SU-DHL-6 (cell line): Measurements from ENCODE around the gene MS4A3.

Source experiments
- H2AFZ ChIP-seq: fragments of 200-600 bp; sonication (generic); 2 replicates; pipeline ENCODE4 v1.6.1; 2014; ENCODE audit warnings: low read depth, mild to moderate bottlenecking, moderate library complexity, mixed read lengths, antibody characterized with exemption, low read length; ENCODE audit not compliant: severe bottlenecking
- H3F3A ChIP-seq: fragments of 200-600 bp; shearing (Covaris generic); 2 replicates; pipeline ENCODE4 v1.6.0; 2016; ENCODE audit warnings: antibody characterized with exemption, mild to moderate bottlenecking; ENCODE audit not compliant: insufficient read depth
- H3K27ac ChIP-seq: fragments of 200-600 bp; sonication (generic); 2 replicates; pipeline ENCODE4 v1.5.1; 2016; ENCODE audit warnings: low read depth, mild to moderate bottlenecking, low read length, moderate library complexity, mixed read lengths
- H3K27me3 ChIP-seq: fragments of 200-600 bp; sonication (generic), shearing (Covaris generic); 2 replicates; pipeline ENCODE4 v1.6.0; 2014; ENCODE audit warnings: mild to moderate bottlenecking, low read length
- H3K36me3 ChIP-seq: fragments of 200-600 bp; sonication (generic); 2 replicates; pipeline ENCODE4 v1.6.1; 2014; ENCODE audit warnings: mild to moderate bottlenecking, low read length, mixed read lengths
- H3K4me2 ChIP-seq: fragments of 300-600, 200-600 bp; shearing (Covaris generic), sonication (generic); 2 replicates; pipeline ENCODE4 v1.6.0; 2014; ENCODE audit warnings: low read length, low read depth, mild to moderate bottlenecking; ENCODE audit not compliant: poor library complexity, severe bottlenecking
- H3K4me3 ChIP-seq: fragments of 200-600 bp; sonication (generic); 2 replicates; pipeline ENCODE4 v1.5.1; 2014; ENCODE audit warnings: antibody characterized with exemption, low read length, mild to moderate bottlenecking, mixed read lengths; ENCODE audit not compliant: insufficient read depth, poor library complexity, severe bottlenecking
- H3K79me2 ChIP-seq: fragments of 200-600 bp; sonication (generic); 2 replicates; pipeline ENCODE4 v1.6.1; 2014; ENCODE audit warnings: mild to moderate bottlenecking, low read length, moderate library complexity; ENCODE audit not compliant: insufficient read depth
- H3K9ac ChIP-seq: fragments of 200-600 bp; sonication (generic); 2 replicates; pipeline ENCODE4 v1.7.0; 2014; ENCODE audit warnings: mild to moderate bottlenecking, low read length
- H3K9me2 ChIP-seq: fragments of 200-600 bp; sonication (generic); replicated peaks from 2 replicates; pipeline ENCODE4 v1.6.1; 2014; ENCODE audit warnings: low read length; ENCODE audit not compliant: insufficient read depth
- H3K9me3 ChIP-seq: fragments of 200-600 bp; sonication (generic); 2 replicates; pipeline ENCODE4 v1.6.1; 2014; ENCODE audit warnings: low read length, mixed read lengths; ENCODE audit not compliant: insufficient read depth
- H4K20me1 ChIP-seq: fragments of 200-600 bp; sonication (generic); 2 replicates; pipeline ENCODE4 v1.6.1; 2014; ENCODE audit warnings: low read depth, mild to moderate bottlenecking, antibody characterized with exemption, low read length, moderate library complexity, mixed read lengths
- EZH2phosphoT487 ChIP-seq: fragments of 200-600 bp; sonication (generic), shearing (Covaris generic); conservative IDR thresholded peaks from 2 replicates; pipeline ENCODE4 v1.6.1; 2018; ENCODE audit warnings: mild to moderate bottlenecking, antibody characterized with exemption, low read length, moderate library complexity, mixed read lengths
- TF ChIP-seq, protein P1 (sequence below): fragments of 200-600 bp; sonication (generic); IDR thresholded peaks from one replicate; pipeline ENCODE4 v1.5.1; 2017; ENCODE audit warnings: antibody characterized with exemption, mild to moderate bottlenecking, low read length, moderate library complexity; ENCODE audit not compliant: insufficient read depth, poor library complexity, severe bottlenecking

MS4A3 gene

DNA sequence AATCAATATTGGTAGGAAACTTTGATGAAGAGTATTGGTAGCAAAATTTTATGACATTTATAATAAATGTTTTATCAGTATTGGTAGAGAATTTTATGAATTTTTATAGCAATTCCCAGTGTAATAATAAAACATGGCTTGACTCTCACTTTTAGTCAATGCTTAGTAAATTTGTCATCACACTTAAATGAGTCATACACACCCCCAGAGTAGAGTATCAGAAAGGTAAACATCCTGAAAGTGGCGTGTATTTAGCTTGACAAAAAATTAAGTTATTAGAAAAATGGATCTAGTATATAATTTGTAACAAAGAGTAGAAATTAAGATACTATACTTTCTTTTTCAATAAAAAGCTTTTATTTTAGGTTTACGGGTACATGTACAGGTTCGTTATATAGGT lies 2.6 kb downstream of the MS4A3 start:
- TF ChIP-seq EZH2phosphoT487, result no peak
- TF ChIP-seq, protein P1, sequence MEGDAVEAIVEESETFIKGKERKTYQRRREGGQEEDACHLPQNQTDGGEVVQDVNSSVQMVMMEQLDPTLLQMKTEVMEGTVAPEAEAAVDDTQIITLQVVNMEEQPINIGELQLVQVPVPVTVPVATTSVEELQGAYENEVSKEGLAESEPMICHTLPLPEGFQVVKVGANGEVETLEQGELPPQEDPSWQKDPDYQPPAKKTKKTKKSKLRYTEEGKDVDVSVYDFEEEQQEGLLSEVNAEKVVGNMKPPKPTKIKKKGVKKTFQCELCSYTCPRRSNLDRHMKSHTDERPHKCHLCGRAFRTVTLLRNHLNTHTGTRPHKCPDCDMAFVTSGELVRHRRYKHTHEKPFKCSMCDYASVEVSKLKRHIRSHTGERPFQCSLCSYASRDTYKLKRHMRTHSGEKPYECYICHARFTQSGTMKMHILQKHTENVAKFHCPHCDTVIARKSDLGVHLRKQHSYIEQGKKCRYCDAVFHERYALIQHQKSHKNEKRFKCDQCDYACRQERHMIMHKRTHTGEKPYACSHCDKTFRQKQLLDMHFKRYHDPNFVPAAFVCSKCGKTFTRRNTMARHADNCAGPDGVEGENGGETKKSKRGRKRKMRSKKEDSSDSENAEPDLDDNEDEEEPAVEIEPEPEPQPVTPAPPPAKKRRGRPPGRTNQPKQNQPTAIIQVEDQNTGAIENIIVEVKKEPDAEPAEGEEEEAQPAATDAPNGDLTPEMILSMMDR, result no peak
- no peaks in the 10 kb centered on the region for H3K9me2 ChIP-seq
- H3K36me3 ChIP-seq, result no peaks in the 10 kb centered on the region
- H2AFZ ChIP-seq, result no peak overlapping the region
- H3K4me2 ChIP-seq, result no peak overlapping the region
- no peak overlapping the region for H3K4me3 ChIP-seq
- H3K27ac ChIP-seq, result no peak overlapping the region
- H3K9me3 ChIP-seq, result no peaks in the 10 kb centered on the region
- no peaks in the 10 kb centered on the region for H4K20me1 ChIP-seq
- H3K27me3 ChIP-seq, result no peaks in the 10 kb centered on the region
- no peaks in the 10 kb centered on the region for H3F3A ChIP-seq
- H3K9ac ChIP-seq, result no peak overlapping the region
- no peaks in the 10 kb centered on the region for H3K79me2 ChIP-seq

DNA sequence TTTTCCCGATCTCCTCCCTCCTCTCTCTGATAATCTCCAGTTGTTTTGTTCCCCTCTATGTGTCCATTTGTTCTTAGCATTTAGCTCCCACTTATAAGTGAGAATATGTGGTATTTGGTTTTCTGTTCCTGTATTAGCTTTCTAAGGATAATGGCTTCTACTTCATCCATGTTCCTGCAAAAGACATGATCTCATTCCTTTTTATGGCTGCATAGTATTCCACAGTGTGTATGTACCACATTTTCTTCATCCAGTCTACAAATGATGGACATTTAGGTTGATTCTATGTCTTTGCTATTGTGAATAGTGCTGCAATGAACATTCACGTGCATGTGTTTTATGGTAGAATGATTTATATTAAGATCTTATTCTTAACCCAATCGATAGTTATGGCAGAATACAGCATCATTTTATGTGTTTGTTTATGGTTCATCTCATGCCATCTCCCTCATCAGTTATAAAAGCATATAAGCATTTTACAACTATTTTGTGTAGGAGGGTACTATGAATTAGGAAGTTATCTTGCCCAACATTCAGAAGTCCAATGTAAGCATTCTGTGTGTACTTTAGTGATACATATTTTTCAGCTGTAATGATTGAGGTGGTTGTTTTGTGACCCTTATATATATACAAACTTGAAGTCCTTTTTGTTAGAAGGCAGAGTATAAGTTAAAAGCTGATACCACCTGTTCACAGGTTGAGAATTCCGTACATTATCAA lies 3.2 kb downstream of the MS4A3 start:
- no peaks in the 10 kb centered on the region for H3K79me2 ChIP-seq
- no peaks in the 10 kb centered on the region for H4K20me1 ChIP-seq
- no peak overlapping the region for H3K4me3 ChIP-seq
- no peaks in the 10 kb centered on the region for H3K27me3 ChIP-seq
- no peak overlapping the region for H2AFZ ChIP-seq
- H3K27ac ChIP-seq, result no peak overlapping the region
- H3K36me3 ChIP-seq, result no peaks in the 10 kb centered on the region
- H3K9ac ChIP-seq, result no peak overlapping the region
- H3K9me3 ChIP-seq, result no peaks in the 10 kb centered on the region
- H3K9me2 ChIP-seq, result no peaks in the 10 kb centered on the region
- TF ChIP-seq EZH2phosphoT487, result no peak
- TF ChIP-seq, protein P1, result no peak
- H3F3A ChIP-seq, result no peaks in the 10 kb centered on the region
- H3K4me2 ChIP-seq, result no peak overlapping the region

DNA sequence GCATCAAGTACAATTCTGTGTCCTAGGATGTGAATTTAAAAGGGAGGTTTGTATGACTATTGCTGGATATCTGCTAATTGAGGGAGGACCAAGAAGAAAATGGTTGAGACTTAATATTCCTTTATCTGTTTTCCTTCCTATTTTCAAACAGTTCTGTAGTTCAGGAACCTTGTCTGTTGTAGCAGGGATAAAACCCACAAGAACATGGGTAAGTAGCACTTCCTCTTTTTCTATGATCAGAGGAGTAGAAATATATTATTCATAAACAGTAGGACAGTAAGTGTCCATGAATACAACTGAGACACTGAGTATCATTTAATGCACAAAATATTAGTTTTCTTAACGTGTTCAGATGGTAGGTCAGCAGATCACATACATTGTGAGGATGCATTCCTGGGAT lies 7.6 kb downstream of the MS4A3 start:
- H3K9ac ChIP-seq, result no peak overlapping the region
- no peaks in the 10 kb centered on the region for H3F3A ChIP-seq

More for the DNA sequence above, 7.6 kb downstream of the MS4A3 start:
- no peak overlapping the region for H3K4me3 ChIP-seq
- H3K79me2 ChIP-seq, result no peaks in the 10 kb centered on the region
- no peaks in the 10 kb centered on the region for H4K20me1 ChIP-seq
- TF ChIP-seq, protein P1, result no peak
- no peak for TF ChIP-seq EZH2phosphoT487
- no peak overlapping the region for H3K27ac ChIP-seq
- no peaks in the 10 kb centered on the region for H3K9me3 ChIP-seq
- H3K9me2 ChIP-seq, result no peaks in the 10 kb centered on the region
- no peaks in the 10 kb centered on the region for H3K27me3 ChIP-seq
- no peaks in the 10 kb centered on the region for H3K36me3 ChIP-seq
- no peak overlapping the region for H3K4me2 ChIP-seq
- H2AFZ ChIP-seq, result no peak overlapping the region
